Karpas-422 (cell line): ENCODE measurements around the gene ARL15. TPM values are rescaled to one million over a fixed set of nuclear protein-coding genes. Genes with fewer than 3 reads are reported as not detected.

Experiments
- DNase-seq: peaks from one replicate; pipeline ENCODE4 v3.0.0-alpha.2; 2015
- H2AFZ ChIP-seq: fragments of 200-600 bp; sonication (generic); 2 replicates; pipeline ENCODE4 v1.6.1; 2014; ENCODE audit warnings: antibody characterized with exemption, low read length, mixed read lengths
- H3K27ac ChIP-seq: fragments of 200-600 bp; sonication (generic); 2 replicates; pipeline ENCODE4 v1.5.1; 2014; ENCODE audit warnings: mild to moderate bottlenecking, low read length, moderate library complexity
- H3K27me3 ChIP-seq: fragments of 200-600 bp; sonication (generic); 2 replicates; pipeline ENCODE4 v1.6.1; 2014; ENCODE audit warnings: low read length, mixed read lengths
- H3K36me3 ChIP-seq: fragments of 200-600 bp; sonication (generic); 2 replicates; pipeline ENCODE4 v1.6.1; 2014; ENCODE audit warnings: low read length, mixed read lengths; ENCODE audit not compliant: insufficient read depth
- H3K4me1 ChIP-seq: fragments of 200-600 bp; sonication (generic); 2 replicates; pipeline ENCODE4 v1.6.1; 2014; ENCODE audit warnings: mild to moderate bottlenecking, low read length, mixed read lengths
- H3K4me2 ChIP-seq: fragments of 200-600 bp; sonication (generic); 2 replicates; pipeline ENCODE4 v1.6.1; 2014; ENCODE audit warnings: low read length, low read depth, mild to moderate bottlenecking; ENCODE audit not compliant: poor library complexity, severe bottlenecking
- H3K4me3 ChIP-seq: fragments of 200-600 bp; sonication (generic); 2 replicates; pipeline ENCODE4 v1.5.1; 2014; ENCODE audit warnings: mild to moderate bottlenecking, antibody characterized with exemption, low read length, mixed read lengths
- H3K79me2 ChIP-seq: fragments of 200-600 bp; sonication (generic); 2 replicates; pipeline ENCODE4 v1.6.1; 2014; ENCODE audit warnings: mild to moderate bottlenecking, low read length, mixed read lengths
- H3K9ac ChIP-seq: fragments of 200-600 bp; sonication (generic); 2 replicates; pipeline ENCODE4 v1.6.0; 2014; ENCODE audit warnings: low read length
- H3K9me2 ChIP-seq: fragments of 200-600 bp; sonication (generic), shearing (Covaris generic); replicated peaks from 2 replicates; pipeline ENCODE4 v1.6.0; 2014; ENCODE audit warnings: mild to moderate bottlenecking, low read length, moderate library complexity; ENCODE audit not compliant: insufficient read depth
- H3K9me3 ChIP-seq: fragments of 300-700, 200-600 bp; sonication (generic); 2 replicates; pipeline ENCODE4 v1.6.1; 2014; ENCODE audit warnings: low read length, mixed read lengths
- H4K20me1 ChIP-seq: fragments of 200-600 bp; sonication (generic); 2 replicates; pipeline ENCODE4 v1.6.1; 2014; ENCODE audit warnings: mild to moderate bottlenecking, antibody characterized with exemption, low read length, low read depth; ENCODE audit not compliant: insufficient read depth
- total RNA-seq: library from RNA; depleted of rRNA; stranded (reverse); fragments of >200 nt; shearing (Covaris generic); gene quantifications from 2 replicates; pipeline ENCODE4 v1.2.3, GENCODE V29; 2014; ENCODE audit warnings: low replicate concordance

Gene ARL15
- total RNA-seq, 1 experiment from 2014 or later, result 10.7 TPM

GRCh38 chr5:53884417-53884816 lies 426.0 kb downstream of the ARL15 start:
- Histone ChIP-seq H3K4me3 (no peak overlapping the region), H3K79me2 (no peaks in the 10 kb centered on the region), H3K27me3 (no peaks in the 10 kb centered on the region), H3K27ac (no peak overlapping the region), H3K36me3 (no peaks in the 10 kb centered on the region), H2AFZ (no peak overlapping the region), H3K4me1 (no peaks in the 10 kb centered on the region), H3K9me2 (no peaks in the 10 kb centered on the region), H3K9me3 (no peaks in the 10 kb centered on the region), H3K9ac (no peak overlapping the region), H3K4me2 (no peak overlapping the region), H4K20me1 (no peaks in the 10 kb centered on the region)
- DNase-seq, result no peak

- H3K4me2 ChIP-seq, result no peak overlapping the region
- H3K9me2 ChIP-seq, result no peaks in the 10 kb centered on the region
- no peaks in the 10 kb centered on the region for H3K4me1 ChIP-seq
- H2AFZ ChIP-seq, result no peak overlapping the region
- no peaks in the 10 kb centered on the region for H4K20me1 ChIP-seq
- H3K9ac ChIP-seq, result no peak overlapping the region
- H3K4me3 ChIP-seq, result no peak overlapping the region
- H3K9me3 ChIP-seq, result no peaks in the 10 kb centered on the region
- no peaks in the 10 kb centered on the region for H3K27me3 ChIP-seq
- H3K79me2 ChIP-seq, result no peaks in the 10 kb centered on the region
- DNase-seq, result no peak
- no peak overlapping the region for H3K27ac ChIP-seq
- H3K36me3 ChIP-seq, result no peaks in the 10 kb centered on the region
Observed at GRCh38 chr5:53882676-53883031, 427.7 kb downstream of the ARL15 start.

GRCh38 chr5:53882006-53882675 lies 428.2 kb downstream of the ARL15 start:
- no peak for DNase-seq
- no peak overlapping the region for H3K27ac ChIP-seq
- H3K4me3 ChIP-seq, result no peak overlapping the region
- H4K20me1 ChIP-seq, result no peaks in the 10 kb centered on the region
- no peaks in the 10 kb centered on the region for H3K27me3 ChIP-seq
- H2AFZ ChIP-seq, result no peak overlapping the region
- H3K4me1 ChIP-seq, result no peaks in the 10 kb centered on the region
- H3K36me3 ChIP-seq, result no peaks in the 10 kb centered on the region
- H3K9me3 ChIP-seq, result no peaks in the 10 kb centered on the region
- H3K79me2 ChIP-seq, result no peaks in the 10 kb centered on the region
- H3K9me2 ChIP-seq, result no peaks in the 10 kb centered on the region
- no peak overlapping the region for H3K4me2 ChIP-seq
- H3K9ac ChIP-seq, result no peak overlapping the region

- Histone ChIP-seq H3K4me1 (no peaks in the 10 kb centered on the region), H3K36me3 (no peaks in the 10 kb centered on the region), H2AFZ (no peak overlapping the region), H3K4me2 (no peak overlapping the region), H3K9me2 (no peaks in the 10 kb centered on the region), H3K79me2 (no peaks in the 10 kb centered on the region), H3K4me3 (no peak overlapping the region), H3K27me3 (no peaks in the 10 kb centered on the region), H3K9ac (no peak overlapping the region), H4K20me1 (no peaks in the 10 kb centered on the region), H3K27ac (no peak overlapping the region), H3K9me3 (no peaks in the 10 kb centered on the region)
- DNase-seq, result no peak
Observed at GRCh38 chr5:53879708-53880323, 430.6 kb downstream of the ARL15 start.

- no peaks in the 10 kb centered on the region for H3K9me2 ChIP-seq
- H3K9ac ChIP-seq, result no peak overlapping the region
- H2AFZ ChIP-seq, result no peak overlapping the region
- H3K79me2 ChIP-seq, result no peaks in the 10 kb centered on the region
- no peaks in the 10 kb centered on the region for H4K20me1 ChIP-seq
- H3K9me3 ChIP-seq, result no peaks in the 10 kb centered on the region
- no peak overlapping the region for H3K27ac ChIP-seq
- H3K27me3 ChIP-seq, result no peaks in the 10 kb centered on the region
- H3K4me2 ChIP-seq, result no peak overlapping the region
- H3K4me1 ChIP-seq, result no peaks in the 10 kb centered on the region
- H3K4me3 ChIP-seq, result no peak overlapping the region
- H3K36me3 ChIP-seq, result no peaks in the 10 kb centered on the region
- DNase-seq, result no peak
Observed at GRCh38 chr5:53878015-53878414, 432.4 kb downstream of the ARL15 start.

- Histone ChIP-seq H3K36me3 (no peaks in the 10 kb centered on the region), H3K27ac (no peak overlapping the region), H3K4me2 (no peak overlapping the region), H3K9ac (no peak overlapping the region), H3K4me3 (no peak overlapping the region), H3K79me2 (no peaks in the 10 kb centered on the region), H3K9me2 (no peaks in the 10 kb centered on the region), H3K4me1 (no peaks in the 10 kb centered on the region), H3K9me3 (no peaks in the 10 kb centered on the region), H2AFZ (no peak overlapping the region), H4K20me1 (no peaks in the 10 kb centered on the region), H3K27me3 (no peaks in the 10 kb centered on the region)
- no peak for DNase-seq
Observed at GRCh38 chr5:53877243-53877642, 433.1 kb downstream of the ARL15 start.

- H3K36me3 ChIP-seq, result no peaks in the 10 kb centered on the region
- DNase-seq, result no peak
- H2AFZ ChIP-seq, result no peak overlapping the region
- no peaks in the 10 kb centered on the region for H3K9me2 ChIP-seq
- no peak overlapping the region for H3K9ac ChIP-seq
- H3K79me2 ChIP-seq, result no peaks in the 10 kb centered on the region
- H3K4me1 ChIP-seq, result no peaks in the 10 kb centered on the region
- H3K9me3 ChIP-seq, result no peaks in the 10 kb centered on the region
- no peaks in the 10 kb centered on the region for H3K27me3 ChIP-seq
- no peak overlapping the region for H3K4me2 ChIP-seq
- no peak overlapping the region for H3K4me3 ChIP-seq
- no peaks in the 10 kb centered on the region for H4K20me1 ChIP-seq
- H3K27ac ChIP-seq, result no peak overlapping the region
Observed at GRCh38 chr5:53874409-53874808, 436.0 kb downstream of the ARL15 start.

GRCh38 chr5:53873235-53873634 lies 437.1 kb downstream of the ARL15 start:
- no peak for DNase-seq
- Histone ChIP-seq H3K9ac (no peak overlapping the region), H3K4me3 (no peak overlapping the region), H3K4me1 (no peaks in the 10 kb centered on the region), H3K27ac (no peak overlapping the region), H3K9me2 (no peaks in the 10 kb centered on the region), H3K27me3 (no peaks in the 10 kb centered on the region), H3K4me2 (no peak overlapping the region), H4K20me1 (no peaks in the 10 kb centered on the region), H2AFZ (no peak overlapping the region), H3K36me3 (no peaks in the 10 kb centered on the region), H3K9me3 (no peaks in the 10 kb centered on the region), H3K79me2 (no peaks in the 10 kb centered on the region)
